GM12878 (cell line): ENCODE measurements around the gene RTN4R. TPM values are rescaled to one million over a fixed set of nuclear protein-coding genes. Genes with fewer than 3 reads are reported as not detected.
A peak's percentile ranks its signal among the peaks of the same experiment; 100 is the strongest.

Experiments
- ATAC-seq: fragments of 200-7000 bp; cut with Tn5 transposase; 3 replicates; pipeline ENCODE4 v1.9.1; 2020; ENCODE audit warnings: mild to moderate bottlenecking, moderate library complexity
- BruUV-seq: library from RNA; stranded (reverse); fragments of 400-500 nt; replicated peaks from 2 replicates; lab custom pipeline; 2021; lab: Mats Ljungman, UMichigan
- CTCF ChIA-PET: fragments of 300-600 bp; sonication (Branson Sonifier 250); formaldehyde crosslinking; extraction: SDS; loops from one replicate; lab custom pipeline; 2021; ENCODE audit warnings: inconsistent platforms; lab: Yijun Ruan, JAX
- POLR2A ChIA-PET: fragments of 350-600 bp; formaldehyde crosslinking; extraction: SDS; loops from one replicate; lab custom pipeline; 2021; ENCODE audit warnings: inconsistent platforms; lab: Charles Lee
- RAD21 ChIA-PET: fragments of 300-600 bp; sonication (Branson Sonifier 250); formaldehyde crosslinking; loops from one replicate; lab custom pipeline; 2023; ENCODE audit warnings: antibody characterized with exemption; ENCODE audit not compliant: unreplicated experiment; lab: Charles Lee
- SMC1A ChIA-PET: fragments of 300-600 bp; sonication (Branson Sonifier 250); formaldehyde crosslinking; loops from one replicate; lab custom pipeline; 2023; ENCODE audit not compliant: unreplicated experiment, uncharacterized antibody; lab: Charles Lee
- DNase-seq: peaks from one replicate; pipeline ENCODE4 v3.0.0-alpha.2; 2011; ENCODE audit warnings: low read depth, low spot score
- FAIRE-seq: peaks from 3 replicates; lab custom pipeline; 2011; peaks lifted over from hg19 to GRCh38; lab: Jason Lieb, UNC
- H2AFZ ChIP-seq: 2 replicates; pipeline ENCODE4 v1.6.0; 2011; ENCODE audit warnings: low read depth, low read length, control low read depth; ENCODE audit not compliant: control insufficient read depth
- H3K27ac ChIP-seq: 2 replicates; pipeline ENCODE4 v1.5.1; 2011; ENCODE audit warnings: control low read depth; ENCODE audit not compliant: control insufficient read depth, insufficient read depth
- H3K27me3 ChIP-seq, 2 experiments: replicated peaks in 1 of 2; 2 replicates each; pipeline versions ENCODE4 v1.6.0 to v1.6.1; 2011; ENCODE audit warnings: low read length in 1 of 2; ENCODE audit not compliant: control insufficient read depth in 2 of 2, insufficient read depth in 2 of 2
- H3K36me3 ChIP-seq, 2 experiments: 2 replicates each; pipeline ENCODE4 v1.5.1; 2011; ENCODE audit warnings: low read length in 1 of 2; ENCODE audit not compliant: control insufficient read depth in 2 of 2, insufficient read depth in 2 of 2
- H3K4me1 ChIP-seq: 2 replicates; pipeline ENCODE4 v1.6.1; 2011; ENCODE audit warnings: mild to moderate bottlenecking, low read length, moderate library complexity, mixed read lengths; ENCODE audit not compliant: control insufficient read depth, insufficient read depth
- H3K4me2 ChIP-seq: 2 replicates; pipeline ENCODE4 v1.6.0; 2011; ENCODE audit warnings: control low read depth; ENCODE audit not compliant: control insufficient read depth, insufficient read depth
- H3K4me3 ChIP-seq: fragments of 200-600 bp; sonication (generic); 2 replicates; pipeline ENCODE4 v1.5.1; 2016
- H3K79me2 ChIP-seq: 2 replicates; pipeline ENCODE4 v1.6.0; 2011; ENCODE audit warnings: low read length; ENCODE audit not compliant: control insufficient read depth, insufficient read depth
- H3K9ac ChIP-seq: 2 replicates; pipeline ENCODE4 v1.8.0; 2011; ENCODE audit warnings: low read length, control low read depth, mixed read lengths; ENCODE audit not compliant: control insufficient read depth, insufficient read depth
- H3K9me3 ChIP-seq: replicated peaks from 3 replicates; pipeline ENCODE4 v1.5.1; 2011; ENCODE audit warnings: mild to moderate bottlenecking, low read length; ENCODE audit not compliant: control insufficient read depth, insufficient read depth
- H4K20me1 ChIP-seq: 2 replicates; pipeline ENCODE4 v1.6.0; 2011; ENCODE audit not compliant: control insufficient read depth, insufficient read depth
- BCLAF1 ChIP-seq: fragments of 450-650 bp; IDR thresholded peaks from 2 replicates; pipeline ENCODE4 v1.6.1; 2017; ENCODE audit warnings: antibody characterized with exemption, mild to moderate bottlenecking, moderate library complexity
- HSF1 ChIP-seq: fragments of 150-350 bp; IDR thresholded peaks from 2 replicates; pipeline ENCODE4 v1.6.1; 2014; ENCODE audit warnings: mild to moderate bottlenecking, low read depth, low read length
- KAT2A ChIP-seq: conservative IDR thresholded peaks from 2 replicates; pipeline ENCODE4 v1.6.1; 2011; ENCODE audit warnings: low read depth, low read length; ENCODE audit not compliant: control insufficient read depth
- PML ChIP-seq: IDR thresholded peaks from 2 replicates; pipeline ENCODE4 v1.6.1; 2012; ENCODE audit warnings: low read length, inconsistent platforms
- POLR2AphosphoS5 ChIP-seq: IDR thresholded peaks from 2 replicates; pipeline ENCODE4 v1.6.1; 2011; ENCODE audit warnings: mild to moderate bottlenecking, low read length, inconsistent platforms
- RAD21 ChIP-seq: IDR thresholded peaks from 2 replicates; pipeline ENCODE4 v1.6.1; 2011; ENCODE audit warnings: mild to moderate bottlenecking, low read depth, low read length, moderate library complexity; ENCODE audit not compliant: insufficient read depth
- TARDBP ChIP-seq: IDR thresholded peaks from 2 replicates; pipeline ENCODE4 v1.6.1; 2016; ENCODE audit warnings: borderline replicate concordance
- ZBTB4 ChIP-seq: fragments of 450-650 bp; formaldehyde crosslinking; IDR thresholded peaks from 2 replicates; pipeline ENCODE4 v1.4.0; 2022; ENCODE audit warnings: mild to moderate bottlenecking, moderate library complexity
- ZNF24 ChIP-seq: fragments of 450-650 bp; IDR thresholded peaks from 2 replicates; pipeline ENCODE4 v1.6.1; 2017; ENCODE audit warnings: antibody characterized with exemption, mild to moderate bottlenecking
- WGBS: methylation state at CpG from one replicate; pipeline ENCODE4 v1.1.6; 2016; ENCODE audit warnings: low lambda C conversion rate; ENCODE audit not compliant: insufficient replicate concordance, insufficient coverage; ENCODE audit errors: missing lambda C conversion rate; 5-methylcytosine and 5-hydroxymethylcytosine counted together
- in situ Hi-C: fragments of 300-500 bp; cut with MboI; formaldehyde crosslinking; loops from 9 replicates; pipeline ENCODE4 v1.14.3; 2018; ENCODE audit warnings: mixed read lengths
- intact Hi-C: fragments of 100-400 bp; cut with micrococcal nuclease; formaldehyde crosslinking; loops from one replicate; pipeline ENCODE4 v1.14.2; 2022; ENCODE audit not compliant: unreplicated experiment
- polyA plus RNA-seq, 11 experiments: library from polyadenylated mRNA; depleted of rRNA in 4 of 11; unstranded in 6 of 11; stranded (reverse) in 5 of 11; fragments of >200 nt; fragmentation: Nextera tagmentation in 4 of 11; fragmentation: Illumina TruSeq in 1 of 11; extraction: Ambion mirVana in 4 of 11; extraction: Trizol in 1 of 11; gene quantifications; 1 replicate in 1 of 11; 2 replicates in 10 of 11; pipeline versions ENCODE4 v1.2.1 to v1.2.3, GENCODE V29; 2011 to 2016; ENCODE audit warnings: inconsistent platforms in 2 of 11, missing spikeins in 2 of 11, low read depth in 1 of 11
- total RNA-seq, 4 experiments: library from RNA; depleted of rRNA in 3 of 4; stranded (reverse); fragments of >200 nt in 3 of 4; fragmentation: Illumina TruSeq in 1 of 4; extraction: Trizol in 1 of 4; gene quantifications; 2 replicates each; pipeline versions ENCODE4 v1.2.1 to v1.2.3, GENCODE V29; 2013 to 2021

RTN4R gene
- total and polyA plus RNA-seq, 10 of the 15 experiments (the other 5 are each of a cell fraction or from before 2014, with no cell fraction given), result 0.03 to 1.0 (median 0.60) TPM; not detected in 2

GRCh38 chr22:20246368-20247009, 21.6 kb downstream of the RTN4R start:
- no TSS peak for BruUV-seq
- Histone ChIP-seq H3K4me2 (peak overlapping the region; percentile 55; the same call in 1 of the 2 replicates), H4K20me1 (no peaks in the 10 kb centered on the region), H3K9ac (no peak overlapping the region), H3K36me3 (no peaks in the 10 kb centered on the region), H3K27me3 (no peaks in the 10 kb centered on the region), H2AFZ (no peak overlapping the region), H3K9me3 (no peaks in the 10 kb centered on the region), H3K79me2 (no peaks in the 10 kb centered on the region), H3K4me1 (peaks cover 45% of the 10 kb centered on the region), H3K27ac (no peak overlapping the region), H3K4me3 (no peak overlapping the region)
- ATAC-seq (no peak), FAIRE-seq (no peak), DNase-seq (no peak)
- in situ Hi-C loops (no loop called here), intact Hi-C loops (no loop called here)
- ChIA-PET SMC1A (interaction anchor here (0.9 kb wide), 1 partner anchor 8 kb away, joined by 3 read pairs; no protein-coding TSS in a partner anchor), POLR2A (no interaction called here), RAD21 (interaction anchor here (0.8 to 0.9 kb wide), 4 partner anchors 9 to 100 kb away, joined by 3 to 5 read pairs (median 3); no protein-coding TSS in a partner anchor), CTCF (interaction anchor here (0.6 to 1.6 kb wide), 4 partner anchors 8 to 336 kb away, joined by 3 to 10 read pairs (median 4); no protein-coding TSS in a partner anchor)
- 82% methylated on average over 11 of the region's 19 CpGs for WGBS
- TF ChIP-seq KAT2A, result no peak
- no peak for TF ChIP-seq HSF1
- no peak for TF ChIP-seq TARDBP
- no peak for TF ChIP-seq PML
- no peak for TF ChIP-seq POLR2AphosphoS5
- no peak for TF ChIP-seq RAD21
- TF ChIP-seq ZBTB4 (CRISPR knock-in tag), result no peak
- no peak for TF ChIP-seq ZNF24
- no peak for TF ChIP-seq BCLAF1
